Activated CD4-positive, alpha-beta T cell treated with anti-CD3 and anti-CD28 coated beads for 1 hour (primary cell): ENCODE results near the gene RAB3A.

ENCODE experiments used
- DNase-seq: peaks from one replicate; pipeline ENCODE4 v3.0.0-alpha.2; 2020

RAB3A gene

DNA sequence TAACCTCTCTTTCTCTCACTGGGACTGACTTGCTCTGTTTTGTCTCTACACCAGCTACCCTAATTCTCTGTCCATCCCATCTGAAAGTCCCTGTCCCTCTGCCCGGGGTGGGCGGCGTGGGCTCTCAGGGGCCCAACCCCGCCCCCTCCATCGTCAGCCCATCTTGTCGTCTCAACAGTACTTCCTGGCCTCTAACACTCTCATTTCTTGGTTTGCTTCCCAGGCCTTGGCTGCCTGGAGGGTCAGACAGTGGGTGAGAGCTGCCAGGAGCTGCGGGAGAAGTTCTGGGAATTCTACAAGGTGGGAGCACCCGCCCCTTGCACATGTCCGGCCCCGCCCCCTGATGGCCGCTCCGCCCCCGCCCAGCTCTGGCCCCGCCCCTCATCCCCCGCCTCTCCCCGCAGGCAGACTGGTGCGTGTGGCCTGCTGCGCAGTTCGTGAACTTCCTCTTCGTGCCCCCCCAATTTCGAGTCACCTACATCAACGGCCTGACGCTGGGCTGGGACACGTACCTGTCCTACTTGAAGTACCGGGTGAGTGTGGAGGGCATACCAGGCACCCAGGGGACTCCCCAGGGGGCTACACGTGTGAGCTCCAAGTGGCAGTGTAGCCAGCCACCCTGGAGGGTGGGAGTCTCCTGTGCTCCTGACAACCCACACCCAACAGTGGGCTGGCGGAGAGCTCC, 9.1 kb downstream of the RAB3A start:
- no peak for DNase-seq

- no peak for DNase-seq
Observed at GRCh38 chr19:18194181-18194530, 9.7 kb downstream of the RAB3A start.

- no peak for DNase-seq
Observed at GRCh38 chr19:18193388-18194180, 10.3 kb downstream of the RAB3A start.

GRCh38 chr19:18192673-18193387, 11.0 kb downstream of the RAB3A start, which contains the start of gene MPV17L2:
TSS of gene MPV17L2 (plus strand) at chr19:18193218. CDS start at chr19:18193282, 64 bp downstream.
- peak; percentile 97 for DNase-seq

GRCh38 chr19:18191640-18192062, 12.2 kb downstream of the RAB3A start:
- DNase-seq = no peak

DNA sequence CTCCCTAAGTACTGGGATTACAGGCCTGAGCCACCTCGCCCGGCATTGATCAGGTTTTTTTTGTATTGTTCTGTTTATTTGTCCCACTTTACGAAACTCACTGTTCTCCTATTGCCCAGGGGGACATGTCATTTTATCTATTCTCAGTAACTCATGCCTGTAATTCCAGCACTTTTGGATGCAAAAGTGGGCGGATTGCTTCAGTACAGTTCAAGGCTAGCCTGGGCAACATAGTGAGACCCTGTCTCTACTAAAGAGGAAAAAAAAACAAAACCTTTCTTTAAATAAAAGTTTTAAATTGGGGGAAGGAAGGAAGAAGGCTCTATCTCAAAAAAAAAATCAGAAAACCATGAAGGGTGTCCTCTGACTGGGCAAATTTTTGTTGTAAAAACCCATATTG, 13.6 kb downstream of the RAB3A start:
- no peak for DNase-seq

- DNase-seq = no peak
Observed at GRCh38 chr19:18185538-18185937, 18.3 kb downstream of the RAB3A start.

- DNase-seq = no peak
Observed at GRCh38 chr19:18183529-18183928, 20.3 kb downstream of the RAB3A start.

GRCh38 chr19:18179957-18180356, 23.9 kb downstream of the RAB3A start:
- DNase-seq = no peak

- DNase-seq = no peak
Observed at GRCh38 chr19:18176367-18177310, 27.2 kb downstream of the RAB3A start.

GRCh38 chr19:18174983-18175382, 28.9 kb downstream of the RAB3A start:
- DNase-seq = no peak

- DNase-seq = peak; percentile 44
Observed at GRCh38 chr19:18173572-18174288, 30.1 kb downstream of the RAB3A start, which contains the start of gene IFI30. TSS of gene IFI30 (plus strand) at chr19:18173813. CDS start at chr19:18173842, 29 bp downstream.

- DNase-seq = no peak
Observed at GRCh38 chr19:18173054-18173571, 30.7 kb downstream of the RAB3A start.

GRCh38 chr19:18172331-18173053, 31.4 kb downstream of the RAB3A start:
- DNase-seq = no peak

GRCh38 chr19:18171605-18172327, 32.1 kb downstream of the RAB3A start:
- DNase-seq = no peak

- DNase-seq = no peak
Observed at GRCh38 chr19:18170714-18171255, 33.1 kb downstream of the RAB3A start.

GRCh38 chr19:18168673-18169381, 35.0 kb downstream of the RAB3A start:
- DNase-seq = no peak

GRCh38 chr19:18167975-18168645, 35.7 kb downstream of the RAB3A start:
- DNase-seq = peak; percentile 44
